Measurements from ENCODE around the gene HS1BP3. TPM values are rescaled to one million over a fixed set of nuclear protein-coding genes. Genes with fewer than 3 reads are reported as not detected.

The HS1BP3 gene
- polyA plus RNA-seq, 2 of the 4 experiments (the other 2 are of a cell fraction) = 12.4 to 23.5 TPM

DNA sequence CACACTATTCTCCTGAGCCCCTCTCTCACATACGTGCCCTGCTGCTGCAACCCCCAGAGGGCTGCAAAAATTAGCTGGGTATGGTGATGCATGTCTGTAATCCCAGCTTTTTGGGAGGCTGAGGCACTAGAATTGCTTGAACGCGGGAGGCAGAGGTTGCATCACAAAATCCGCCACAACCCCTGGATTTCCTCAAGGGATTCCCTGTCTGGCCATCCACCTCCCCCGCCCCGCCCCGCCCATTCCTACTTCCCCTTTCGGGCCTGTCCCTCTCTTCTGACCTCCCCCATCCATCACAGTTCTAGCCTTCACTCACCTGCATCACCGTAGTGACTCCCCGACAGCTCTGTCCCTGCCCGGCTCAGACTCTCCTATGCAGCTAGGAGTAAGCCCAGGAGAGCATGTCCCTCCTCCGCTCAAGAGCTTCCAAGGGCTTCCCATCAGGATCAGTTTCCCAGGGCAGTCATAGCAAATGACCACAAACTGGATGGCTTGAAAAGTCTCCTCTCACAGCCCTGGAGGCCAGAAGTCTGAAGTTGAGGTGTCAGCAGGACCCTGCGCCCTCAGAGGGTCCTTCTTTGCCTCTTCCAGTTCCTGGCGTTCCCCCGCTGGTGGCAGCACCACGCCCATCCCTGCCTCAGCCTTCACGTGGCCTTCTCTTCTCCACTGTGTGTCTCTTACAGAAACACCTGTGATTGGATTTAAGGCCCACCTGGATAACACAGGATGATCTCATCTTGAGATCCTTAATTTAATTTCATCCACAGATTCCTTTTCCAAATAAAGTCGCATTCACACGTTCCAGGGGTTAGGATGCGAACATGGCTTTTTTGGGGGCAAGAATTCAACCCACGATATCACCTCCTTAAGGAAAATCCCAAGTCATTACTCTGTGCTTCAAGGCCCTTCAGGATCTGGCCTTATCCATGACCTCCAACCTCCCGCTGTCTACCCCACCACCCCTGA, 58.5 kb downstream of the HS1BP3 start:
- FAIRE-seq = no peak
- Histone ChIP-seq H3K4me2 (peak overlapping the region; percentile 60), H3K9me3 (no peaks in the 10 kb centered on the region), H3K4me3 (no peak overlapping the region), H3K27ac (peak overlapping the region; percentile 75 to 89), H3K4me1 (peaks cover 65% of the 10 kb centered on the region)
- POLR2A ChIA-PET = interaction anchor here (7.3 kb wide), 1 partner anchor 145 kb away, joined by 51 read pairs; the partner anchor contains the start of gene RHOB
- ATAC-seq = no peak
- CTCF ChIA-PET = interaction anchor here (0.5 to 3.9 kb wide), 8 partner anchors 8 to 181 kb away, joined by 3 to 12 read pairs (median 4); no protein-coding TSS in a partner anchor
- no peak for TF ChIP-seq CHD2 (IDR thresholded peaks at IDR 0.05; ENCODE audit: low read length, partially characterized antibody)
- TF ChIP-seq MAFK (IDR thresholded peaks at IDR 0.05; ENCODE audit: partially characterized antibody) = no peak
- TF ChIP-seq TP53 (CRISPR knock-in tag; IDR thresholded peaks at IDR 0.05) = no peak
- TF ChIP-seq FOXS1 (CRISPR knock-in tag; IDR thresholded peaks at IDR 0.05) = no peak
- TF ChIP-seq, protein P1, sequence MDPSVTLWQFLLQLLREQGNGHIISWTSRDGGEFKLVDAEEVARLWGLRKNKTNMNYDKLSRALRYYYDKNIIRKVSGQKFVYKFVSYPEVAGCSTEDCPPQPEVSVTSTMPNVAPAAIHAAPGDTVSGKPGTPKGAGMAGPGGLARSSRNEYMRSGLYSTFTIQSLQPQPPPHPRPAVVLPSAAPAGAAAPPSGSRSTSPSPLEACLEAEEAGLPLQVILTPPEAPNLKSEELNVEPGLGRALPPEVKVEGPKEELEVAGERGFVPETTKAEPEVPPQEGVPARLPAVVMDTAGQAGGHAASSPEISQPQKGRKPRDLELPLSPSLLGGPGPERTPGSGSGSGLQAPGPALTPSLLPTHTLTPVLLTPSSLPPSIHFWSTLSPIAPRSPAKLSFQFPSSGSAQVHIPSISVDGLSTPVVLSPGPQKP (IDR thresholded peaks at IDR 0.05; ENCODE audit: low read depth, low read length) = no peak
- no peak for TF ChIP-seq SREBF2 (IDR thresholded peaks at IDR 0.05)
- TF ChIP-seq ZNF302 (CRISPR knock-in tag; IDR thresholded peaks at IDR 0.05) = no peak
- TF ChIP-seq, protein P2, sequence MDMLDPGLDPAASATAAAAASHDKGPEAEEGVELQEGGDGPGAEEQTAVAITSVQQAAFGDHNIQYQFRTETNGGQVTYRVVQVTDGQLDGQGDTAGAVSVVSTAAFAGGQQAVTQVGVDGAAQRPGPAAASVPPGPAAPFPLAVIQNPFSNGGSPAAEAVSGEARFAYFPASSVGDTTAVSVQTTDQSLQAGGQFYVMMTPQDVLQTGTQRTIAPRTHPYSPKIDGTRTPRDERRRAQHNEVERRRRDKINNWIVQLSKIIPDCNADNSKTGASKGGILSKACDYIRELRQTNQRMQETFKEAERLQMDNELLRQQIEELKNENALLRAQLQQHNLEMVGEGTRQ (IDR thresholded peaks at IDR 0.05) = no peak
- no peak for TF ChIP-seq CBX8 (IDR thresholded peaks at IDR 0.05)
- no peak for TF ChIP-seq FOSL2 (IDR thresholded peaks at IDR 0.05)
- TF ChIP-seq FOSL2 (CRISPR knock-in tag; IDR thresholded peaks at IDR 0.05) = no peak
- TF ChIP-seq HOXB13 (CRISPR knock-in tag; IDR thresholded peaks at IDR 0.05; ENCODE audit: low read depth) = no peak
- TF ChIP-seq ZSCAN20 (CRISPR knock-in tag; IDR thresholded peaks at IDR 0.05) = no peak
- no peak for TF ChIP-seq PHF8 (IDR thresholded peaks at IDR 0.05; ENCODE audit: borderline replicate concordance, low read depth)
- TF ChIP-seq RARB (CRISPR knock-in tag; IDR thresholded peaks at IDR 0.05) = no peak
- TF ChIP-seq, protein P3, sequence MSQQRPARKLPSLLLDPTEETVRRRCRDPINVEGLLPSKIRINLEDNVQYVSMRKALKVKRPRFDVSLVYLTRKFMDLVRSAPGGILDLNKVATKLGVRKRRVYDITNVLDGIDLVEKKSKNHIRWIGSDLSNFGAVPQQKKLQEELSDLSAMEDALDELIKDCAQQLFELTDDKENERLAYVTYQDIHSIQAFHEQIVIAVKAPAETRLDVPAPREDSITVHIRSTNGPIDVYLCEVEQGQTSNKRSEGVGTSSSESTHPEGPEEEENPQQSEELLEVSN (IDR thresholded peaks at IDR 0.05; ENCODE audit: borderline replicate concordance, low read depth) = no peak
- TF ChIP-seq BHLHE40 (IDR thresholded peaks at IDR 0.05; ENCODE audit: low read depth, low read length) = no peak
- no peak for TF ChIP-seq EHF (CRISPR knock-in tag; IDR thresholded peaks at IDR 0.05)
- no peak for TF ChIP-seq KDM5A (IDR thresholded peaks at IDR 0.05)
- TF ChIP-seq CEBPB (IDR thresholded peaks at IDR 0.05) = no peak
- WGBS (ENCODE audit: missing lambda C conversion rate) = 89% methylated on average over 19 of the region's 22 CpGs
- DNase-seq (ENCODE audit: low read depth in 1 of 2, low spot score in 1 of 2) = no peak

DNA sequence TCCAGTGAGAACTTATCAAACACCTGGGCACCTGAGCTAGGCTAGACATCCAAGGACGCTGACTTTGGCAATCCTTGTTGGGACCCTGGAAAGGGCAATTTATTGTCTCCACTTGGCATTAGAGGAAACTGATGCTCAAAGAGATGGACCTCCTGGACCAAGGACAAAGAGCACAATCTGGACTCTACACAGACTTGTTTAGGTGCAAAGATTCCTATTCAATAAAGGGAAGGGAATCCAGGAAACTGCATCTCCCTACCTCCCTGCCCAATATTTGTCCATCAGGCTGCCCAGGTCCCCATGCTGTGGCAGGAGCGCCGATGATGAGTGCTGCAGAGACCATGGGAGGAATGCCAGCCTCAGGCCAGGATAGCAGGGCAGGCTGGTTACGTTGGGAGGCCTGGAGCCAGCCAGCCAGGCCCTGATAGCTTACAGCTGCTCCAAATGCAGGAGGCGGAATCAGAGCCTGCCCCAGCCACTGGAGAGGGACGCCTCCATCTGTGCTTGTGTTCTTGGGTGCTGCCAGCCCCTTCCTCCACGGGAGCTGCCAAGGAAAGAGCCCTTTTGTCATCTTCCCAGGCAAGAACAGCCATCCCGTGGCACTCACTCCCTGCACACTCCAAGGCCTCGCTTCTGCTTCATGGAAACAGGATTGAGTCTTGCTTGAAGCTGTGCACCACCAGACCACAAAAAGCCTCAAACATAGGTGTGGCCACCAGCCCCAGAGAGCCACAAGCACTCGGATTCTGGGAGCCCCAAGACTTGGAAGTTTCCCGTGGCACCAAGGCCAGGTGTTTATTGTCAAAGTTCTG, 60.0 kb downstream of the HS1BP3 start:
- ChIA-PET CTCF (interaction anchor here (1.0 to 3.9 kb wide), 9 partner anchors 8 to 179 kb away, joined by 3 to 12 read pairs (median 5); no protein-coding TSS in a partner anchor), POLR2A (interaction anchor here (3.0 kb wide), 1 partner anchor 144 kb away, joined by 24 read pairs; the partner anchor contains the start of gene RHOB)
- Histone ChIP-seq H3K9me3 (no peaks in the 10 kb centered on the region), H3K4me3 (no peak overlapping the region), H3K27ac (peak overlapping the region; percentile 43 to 89; a peak in 4 of 6 replicates), H3K4me1 (peaks cover 50% of the 10 kb centered on the region), H3K4me2 (no peak overlapping the region)
- DNase-seq (ENCODE audit: low read depth in 1 of 2, low spot score in 1 of 2) (no peak), FAIRE-seq (no peak), ATAC-seq (no peak)
- 84% methylated on average over 11 of the region's 11 CpGs for WGBS (ENCODE audit: missing lambda C conversion rate)
- TF ChIP-seq, protein P4, sequence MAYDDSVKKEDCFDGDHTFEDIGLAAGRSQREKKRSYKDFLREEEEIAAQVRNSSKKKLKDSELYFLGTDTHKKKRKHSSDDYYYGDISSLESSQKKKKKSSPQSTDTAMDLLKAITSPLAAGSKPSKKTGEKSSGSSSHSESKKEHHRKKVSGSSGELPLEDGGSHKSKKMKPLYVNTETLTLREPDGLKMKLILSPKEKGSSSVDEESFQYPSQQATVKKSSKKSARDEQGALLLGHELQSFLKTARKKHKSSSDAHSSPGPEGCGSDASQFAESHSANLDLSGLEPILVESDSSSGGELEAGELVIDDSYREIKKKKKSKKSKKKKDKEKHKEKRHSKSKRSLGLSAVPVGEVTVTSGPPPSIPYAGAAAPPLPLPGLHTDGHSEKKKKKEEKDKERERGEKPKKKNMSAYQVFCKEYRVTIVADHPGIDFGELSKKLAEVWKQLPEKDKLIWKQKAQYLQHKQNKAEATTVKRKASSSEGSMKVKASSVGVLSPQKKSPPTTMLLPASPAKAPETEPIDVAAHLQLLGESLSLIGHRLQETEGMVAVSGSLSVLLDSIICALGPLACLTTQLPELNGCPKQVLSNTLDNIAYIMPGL (CRISPR knock-in tag; IDR thresholded peaks at IDR 0.05; ENCODE audit: borderline replicate concordance) = no peak
- TF ChIP-seq, protein P5, sequence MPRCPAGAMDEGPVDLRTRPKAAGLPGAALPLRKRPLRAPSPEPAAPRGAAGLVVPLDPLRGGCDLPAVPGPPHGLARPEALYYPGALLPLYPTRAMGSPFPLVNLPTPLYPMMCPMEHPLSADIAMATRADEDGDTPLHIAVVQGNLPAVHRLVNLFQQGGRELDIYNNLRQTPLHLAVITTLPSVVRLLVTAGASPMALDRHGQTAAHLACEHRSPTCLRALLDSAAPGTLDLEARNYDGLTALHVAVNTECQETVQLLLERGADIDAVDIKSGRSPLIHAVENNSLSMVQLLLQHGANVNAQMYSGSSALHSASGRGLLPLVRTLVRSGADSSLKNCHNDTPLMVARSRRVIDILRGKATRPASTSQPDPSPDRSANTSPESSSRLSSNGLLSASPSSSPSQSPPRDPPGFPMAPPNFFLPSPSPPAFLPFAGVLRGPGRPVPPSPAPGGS (IDR thresholded peaks at IDR 0.05) = no peak
- TF ChIP-seq MYC (IDR thresholded peaks at IDR 0.05; ENCODE audit: borderline replicate concordance, low read length) (no peak), KDM1A (IDR thresholded peaks at IDR 0.05; ENCODE audit: low read depth) (no peak), ZSCAN20 (CRISPR knock-in tag; IDR thresholded peaks at IDR 0.05) (no peak), GATA3 (IDR thresholded peaks at IDR 0.05; ENCODE audit: borderline replicate concordance) (no peak), EHMT2 (IDR thresholded peaks at IDR 0.05; ENCODE audit: low read depth) (no peak), HOXB5 (CRISPR knock-in tag; IDR thresholded peaks at IDR 0.05) (no peak), NPAS2 (CRISPR knock-in tag; IDR thresholded peaks at IDR 0.05; ENCODE audit: borderline replicate concordance) (no peak), CBX8 (IDR thresholded peaks at IDR 0.05) (no peak)
- TF ChIP-seq, protein P6, sequence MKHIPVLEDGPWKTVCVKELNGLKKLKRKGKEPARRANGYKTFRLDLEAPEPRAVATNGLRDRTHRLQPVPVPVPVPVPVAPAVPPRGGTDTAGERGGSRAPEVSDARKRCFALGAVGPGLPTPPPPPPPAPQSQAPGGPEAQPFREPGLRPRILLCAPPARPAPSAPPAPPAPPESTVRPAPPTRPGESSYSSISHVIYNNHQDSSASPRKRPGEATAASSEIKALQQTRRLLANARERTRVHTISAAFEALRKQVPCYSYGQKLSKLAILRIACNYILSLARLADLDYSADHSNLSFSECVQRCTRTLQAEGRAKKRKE (CRISPR knock-in tag; IDR thresholded peaks at IDR 0.05; ENCODE audit: low read depth) = no peak

All from A549 (cell line).